HL-60 (cell line): Measurements from ENCODE around the gene ARHGAP25.

Source experiments
- CTCF ChIP-seq: IDR thresholded peaks from one replicate; pipeline ENCODE4 v1.5.1; 2011; ENCODE audit warnings: low read length, control low read depth, inconsistent platforms; ENCODE audit not compliant: insufficient read depth
- POLR2AphosphoS5 ChIP-seq: IDR thresholded peaks from 2 replicates; pipeline ENCODE4 v1.6.1; 2012; ENCODE audit warnings: low read depth
- SPI1 ChIP-seq: IDR thresholded peaks from 2 replicates; pipeline ENCODE4 v1.6.1; 2012; ENCODE audit warnings: low read depth, mild to moderate bottlenecking, borderline replicate concordance

- TF ChIP-seq CTCF = no peak
- no peak for TF ChIP-seq POLR2AphosphoS5
- TF ChIP-seq SPI1 = no peak
Measured at GRCh38 chr2:68765739-68766375, 31.2 kb downstream of the ARHGAP25 start.
